Eye (tissue), 1 donor: ENCODE results near the gene LRGUK.
"Not testable (repeated sequence)": the region's sequence is repeated elsewhere in the genome, so short reads cannot be mapped to it uniquely, and the experiment has no call there.

Experiments used
- DNase-seq: peaks from one replicate; pipeline ENCODE4 v3.0.0-alpha.2; 2015

LRGUK gene

DNA sequence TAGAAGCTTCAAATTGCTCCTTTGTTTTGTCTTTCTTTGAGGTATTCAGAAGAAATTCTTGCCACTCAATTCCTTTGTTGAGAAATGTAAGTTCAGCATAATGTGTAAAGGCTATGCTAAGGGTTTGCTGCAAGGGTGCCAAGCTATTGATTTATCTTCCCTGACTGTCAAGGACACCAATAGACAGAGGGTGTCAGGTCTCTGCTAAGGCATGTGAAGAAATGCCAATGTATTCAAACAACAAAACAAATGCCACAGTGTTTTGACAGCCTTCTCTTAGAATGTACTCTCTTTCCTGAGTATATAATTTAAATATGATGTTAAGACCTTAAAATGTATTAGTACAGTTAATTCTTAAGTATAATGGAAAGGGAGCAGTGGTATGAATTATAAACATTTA lies 62.4 kb downstream of the LRGUK start:
- DNase-seq, result no peak

DNA sequence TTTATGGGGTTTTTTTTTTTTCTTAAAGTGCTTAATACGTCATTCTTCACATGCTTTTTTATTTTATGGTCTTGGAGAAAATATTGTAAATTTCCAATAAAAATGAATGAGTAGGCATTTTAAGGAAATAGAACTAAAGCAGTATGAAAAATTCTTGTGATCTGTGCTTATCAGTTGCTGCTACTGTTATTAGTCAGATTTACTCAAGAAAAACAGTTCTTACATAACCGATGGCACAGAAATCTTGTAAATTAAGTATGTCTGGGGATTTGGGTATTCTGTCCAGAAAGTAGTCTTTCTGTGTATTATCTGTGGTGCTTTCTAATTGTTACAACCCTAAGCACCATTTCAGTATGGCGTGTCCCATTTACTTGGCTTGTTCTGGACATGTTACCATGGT lies 64.7 kb downstream of the LRGUK start:
- DNase-seq, result no peak

DNA sequence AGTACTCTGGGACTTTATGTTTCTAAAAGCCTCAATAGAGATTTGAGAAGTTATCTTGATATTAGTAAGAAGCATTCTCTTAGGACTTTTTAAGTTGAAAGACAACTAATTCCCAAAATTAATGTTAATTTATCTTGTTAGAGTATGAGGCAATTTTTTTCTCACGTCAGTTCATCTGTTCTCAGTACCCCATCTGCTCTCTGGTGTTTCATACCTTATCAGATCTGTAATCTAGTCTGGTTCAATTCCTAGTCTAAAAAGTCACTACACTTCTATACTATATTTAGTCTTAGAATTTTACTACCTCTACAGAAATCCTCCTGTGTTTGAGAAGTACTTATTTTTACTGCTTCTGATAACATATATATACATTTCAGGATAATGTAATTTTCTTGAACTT lies 66.1 kb downstream of the LRGUK start:
- DNase-seq, result no peak

DNA sequence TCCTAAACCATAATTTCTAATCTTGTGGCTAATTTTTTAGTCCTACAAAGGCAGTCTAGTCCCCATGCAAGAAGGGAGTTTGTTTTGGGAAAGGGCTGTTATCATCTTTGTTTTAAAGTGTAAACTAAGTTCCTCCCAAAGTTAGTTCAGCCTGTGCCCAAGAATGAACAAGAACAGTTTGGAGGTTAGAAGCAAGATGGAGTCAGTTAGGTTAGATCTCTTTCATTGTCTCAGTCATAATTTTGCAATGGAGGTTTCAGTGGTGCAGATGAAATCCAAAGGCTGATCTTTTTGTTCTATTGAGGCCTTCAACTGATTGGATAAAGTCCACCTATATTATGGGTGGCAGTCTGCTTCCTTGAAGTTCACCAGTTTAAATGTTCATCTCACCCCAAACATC lies 68.1 kb downstream of the LRGUK start:
- DNase-seq, result no peak

DNA sequence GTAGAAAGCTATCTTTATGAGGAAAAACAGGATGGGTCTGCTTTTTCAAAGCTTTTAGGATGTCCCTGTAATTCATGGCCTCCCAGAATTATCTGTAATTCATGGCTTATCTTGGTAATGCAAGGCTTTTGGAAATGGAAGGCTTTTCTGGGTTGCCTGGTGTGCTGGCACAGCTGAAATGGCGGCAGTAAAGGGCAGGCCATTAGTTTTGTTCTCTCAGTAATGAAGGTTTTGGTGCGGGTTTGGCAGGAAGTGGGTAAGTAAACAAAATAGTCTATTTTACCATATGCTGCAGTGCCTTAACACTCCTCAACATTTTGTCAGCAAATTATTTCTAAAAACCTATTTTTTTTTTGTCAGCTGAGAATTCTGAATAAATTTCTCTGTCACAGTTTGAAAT lies 69.3 kb downstream of the LRGUK start:
- no peak for DNase-seq

DNA sequence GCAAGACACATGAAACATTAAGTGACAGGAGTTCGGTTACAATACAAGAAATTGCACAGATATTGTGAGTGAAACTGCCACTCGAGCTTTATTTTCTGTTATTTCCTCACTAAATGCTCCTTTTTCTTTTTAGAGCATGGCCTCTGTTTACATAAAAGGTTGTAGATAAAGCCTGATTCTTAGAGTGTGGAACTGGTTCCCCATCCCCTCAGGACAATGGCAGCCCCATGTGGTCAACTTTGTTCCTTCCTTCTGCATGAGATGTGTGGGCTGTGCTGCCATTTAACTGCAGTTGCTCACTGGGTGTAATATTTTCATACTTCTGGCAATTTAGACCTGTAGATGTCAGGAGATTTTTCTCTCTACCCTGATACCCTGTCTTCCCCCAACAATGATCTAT lies 70.2 kb downstream of the LRGUK start:
- DNase-seq, result no peak

DNA sequence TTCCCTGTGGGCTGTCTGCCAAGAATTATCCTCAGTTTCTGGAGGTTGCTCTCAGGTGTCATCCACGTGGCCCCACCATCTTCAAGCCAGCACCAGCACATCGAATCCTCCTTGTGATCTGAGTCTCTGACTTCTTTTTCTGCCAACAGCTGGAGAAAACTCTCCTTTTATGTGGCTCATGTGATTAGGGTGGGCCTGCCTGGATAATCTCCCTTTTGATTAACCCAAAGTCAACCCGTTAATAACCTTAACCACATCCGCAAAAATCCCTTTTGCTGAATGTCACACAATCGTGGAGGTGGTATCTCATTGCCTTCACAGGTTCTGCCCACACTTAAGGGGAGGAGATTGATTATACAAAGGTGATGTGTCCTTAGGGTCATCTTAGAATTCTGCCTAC lies 73.8 kb downstream of the LRGUK start:
- DNase-seq, result no peak

DNA sequence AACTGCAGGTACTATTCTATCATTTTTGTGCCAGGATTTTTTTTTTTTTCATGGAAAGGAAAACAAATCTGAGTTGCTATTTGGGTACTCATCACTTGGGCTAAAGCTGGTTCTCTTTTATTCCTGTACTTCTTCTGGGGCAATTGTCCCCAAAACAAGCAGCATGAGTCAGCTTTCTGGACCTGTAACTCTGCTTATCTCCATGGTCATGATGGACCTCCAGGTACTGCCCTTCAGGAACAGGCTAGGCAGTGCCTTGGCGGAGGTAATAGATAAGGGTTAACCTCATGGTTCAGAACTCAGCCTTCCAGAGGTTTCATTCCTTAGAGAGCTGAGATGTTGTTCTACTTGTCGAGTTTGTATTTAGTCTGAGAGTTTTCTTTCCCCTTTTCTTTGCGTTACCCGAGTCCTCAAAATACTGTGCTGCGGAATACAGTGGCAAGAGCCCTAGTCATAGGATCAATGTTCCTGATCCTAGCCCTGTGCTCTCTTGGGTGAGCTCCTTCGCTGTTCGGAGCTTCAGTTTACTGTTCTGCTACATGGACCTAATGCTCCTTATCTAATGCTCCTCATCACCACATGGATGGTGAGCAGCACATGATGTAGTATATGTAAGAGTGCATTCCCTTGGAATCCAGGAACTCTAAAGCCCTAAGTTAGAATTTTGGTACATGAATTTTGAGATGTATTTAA lies 74.6 kb downstream of the LRGUK start:
- DNase-seq, result no peak

DNA sequence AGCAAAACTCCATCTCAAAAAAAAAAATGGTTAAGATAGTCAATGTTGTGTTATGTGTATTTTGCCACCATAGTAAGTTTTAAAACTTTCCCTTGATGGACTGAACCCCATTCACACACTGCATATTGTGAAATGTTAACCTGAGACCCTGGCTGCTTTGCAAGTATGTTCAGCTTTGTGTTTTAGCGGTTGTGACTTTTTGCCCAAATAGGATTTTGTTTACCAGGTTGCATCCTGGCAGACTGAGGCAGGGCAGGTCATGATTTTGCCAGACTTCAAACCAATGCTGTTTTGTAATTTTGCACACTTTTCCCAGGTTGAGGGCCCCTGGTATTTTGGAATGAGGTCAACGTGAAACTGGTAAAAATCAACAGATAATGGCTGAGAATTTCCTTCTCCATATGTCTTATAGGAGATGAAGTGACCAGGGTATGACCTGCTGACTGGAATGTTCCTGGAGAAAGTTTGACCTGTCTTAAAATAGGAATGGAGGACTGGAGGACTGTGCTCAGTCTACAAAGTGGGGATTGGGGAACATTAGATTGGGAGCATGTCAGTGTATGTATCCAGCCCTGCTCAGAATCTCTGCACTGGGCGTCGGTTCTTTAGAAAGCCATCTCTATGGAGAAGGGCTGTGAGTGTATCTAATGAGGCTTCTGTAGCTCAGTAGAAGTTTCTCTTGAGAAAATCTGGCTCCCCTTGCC lies 76.2 kb downstream of the LRGUK start:
- no peak for DNase-seq

DNA sequence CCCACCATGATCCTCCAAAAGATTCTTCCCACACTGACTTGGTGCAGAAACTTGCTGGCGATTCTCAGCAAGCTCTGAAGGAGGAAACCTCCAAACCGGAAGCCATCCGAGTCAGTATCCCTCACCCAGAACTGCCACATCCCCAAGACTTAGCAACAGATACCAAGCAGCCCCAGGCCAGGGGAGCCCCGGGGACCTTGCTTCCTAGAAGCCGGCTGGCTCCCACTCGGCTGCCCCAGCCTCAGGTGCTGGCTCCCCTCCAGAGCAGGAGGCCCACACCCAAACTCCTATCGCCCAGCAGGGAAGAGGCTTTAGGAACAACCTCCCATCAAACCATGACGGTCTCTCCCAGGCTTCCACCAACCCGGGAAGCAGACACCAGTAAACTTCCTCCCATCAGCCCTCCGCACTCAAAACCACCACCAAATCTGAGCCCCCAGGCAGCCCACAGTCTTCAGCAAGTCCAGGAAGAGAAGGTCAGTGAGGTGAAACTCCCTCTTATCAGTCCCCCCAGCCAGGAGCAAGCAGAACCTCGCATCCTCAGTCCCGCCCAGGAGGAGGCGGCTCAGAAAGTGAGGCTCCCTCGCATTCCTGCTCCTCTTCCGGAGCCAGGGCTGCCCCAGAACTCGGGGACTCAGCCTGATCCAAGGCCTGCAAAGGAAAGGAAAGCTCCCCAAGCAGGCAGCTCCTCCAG lies 82.3 kb downstream of the LRGUK start:
- DNase-seq, result no peak

DNA sequence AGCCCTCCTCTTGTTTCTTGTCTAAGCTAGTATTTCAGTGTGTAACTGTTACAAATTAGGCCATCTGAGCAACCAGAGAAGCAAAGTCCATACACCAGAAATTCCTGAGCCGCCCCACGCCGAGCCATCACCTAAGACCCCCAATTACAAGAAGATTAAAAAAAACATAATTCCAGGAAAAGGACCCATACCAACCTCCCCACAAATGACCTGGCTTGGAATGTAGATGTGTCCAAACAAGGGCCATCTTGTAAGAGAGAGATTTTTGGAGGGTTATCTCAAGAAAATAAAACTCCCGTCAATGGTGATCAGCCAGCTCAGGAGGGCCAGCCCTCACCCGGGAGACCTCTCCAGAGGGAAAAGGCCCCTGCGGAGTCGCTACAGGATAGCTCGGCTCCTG lies 83.1 kb downstream of the LRGUK start:
- DNase-seq, result no peak

DNA sequence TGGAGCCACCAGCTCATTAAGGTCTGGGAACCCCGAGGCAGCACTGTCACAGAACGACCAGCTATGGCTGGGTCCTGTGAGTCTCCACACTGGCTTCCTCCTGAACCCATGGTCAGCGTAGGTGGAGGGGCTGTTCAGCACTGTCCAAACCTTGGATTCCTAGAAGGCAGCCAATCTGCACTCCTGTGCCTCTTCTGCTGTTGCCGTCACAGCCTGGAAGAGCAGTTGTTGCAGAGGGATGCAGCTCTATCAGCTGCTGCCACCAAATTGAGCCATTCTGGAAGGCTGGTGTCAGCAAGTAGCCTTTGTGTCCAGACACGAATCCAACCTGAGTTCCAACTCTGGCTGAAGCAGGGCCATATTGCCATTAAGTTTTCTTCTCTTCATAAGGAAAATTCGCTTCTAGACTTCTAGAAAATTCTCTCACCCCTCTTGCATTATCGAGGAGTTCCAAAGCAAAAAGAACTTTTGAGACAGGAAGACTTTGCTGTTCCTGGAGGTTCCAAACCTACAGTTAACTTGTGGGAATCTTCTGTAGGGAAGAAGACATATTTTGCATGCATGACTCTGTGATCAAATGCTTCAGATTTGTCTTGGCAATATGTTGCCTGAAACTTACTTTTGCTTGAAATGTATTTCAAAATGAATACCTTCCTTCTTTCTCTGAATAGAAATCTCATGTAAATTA lies 84.0 kb downstream of the LRGUK start:
- DNase-seq, result no peak

DNA sequence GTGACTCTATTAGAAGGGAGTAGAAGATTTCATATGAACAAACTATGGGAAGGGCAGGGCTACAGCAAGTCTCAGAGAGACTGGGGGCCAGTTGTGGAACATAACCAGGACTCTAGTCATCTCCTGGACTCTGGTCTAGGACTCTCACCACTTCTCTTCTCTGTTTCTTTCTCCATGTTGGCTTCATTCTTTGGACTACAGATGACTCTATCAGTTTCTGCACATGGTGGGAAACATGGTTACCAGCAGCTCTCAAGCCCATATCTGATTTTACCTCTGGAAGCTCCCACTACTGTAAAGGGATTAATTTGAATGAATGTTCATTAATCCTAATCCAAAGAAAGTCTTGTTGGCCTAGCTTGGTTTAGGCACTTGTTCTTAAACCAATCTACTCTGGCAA lies 84.7 kb downstream of the LRGUK start:
- no peak for DNase-seq

DNA sequence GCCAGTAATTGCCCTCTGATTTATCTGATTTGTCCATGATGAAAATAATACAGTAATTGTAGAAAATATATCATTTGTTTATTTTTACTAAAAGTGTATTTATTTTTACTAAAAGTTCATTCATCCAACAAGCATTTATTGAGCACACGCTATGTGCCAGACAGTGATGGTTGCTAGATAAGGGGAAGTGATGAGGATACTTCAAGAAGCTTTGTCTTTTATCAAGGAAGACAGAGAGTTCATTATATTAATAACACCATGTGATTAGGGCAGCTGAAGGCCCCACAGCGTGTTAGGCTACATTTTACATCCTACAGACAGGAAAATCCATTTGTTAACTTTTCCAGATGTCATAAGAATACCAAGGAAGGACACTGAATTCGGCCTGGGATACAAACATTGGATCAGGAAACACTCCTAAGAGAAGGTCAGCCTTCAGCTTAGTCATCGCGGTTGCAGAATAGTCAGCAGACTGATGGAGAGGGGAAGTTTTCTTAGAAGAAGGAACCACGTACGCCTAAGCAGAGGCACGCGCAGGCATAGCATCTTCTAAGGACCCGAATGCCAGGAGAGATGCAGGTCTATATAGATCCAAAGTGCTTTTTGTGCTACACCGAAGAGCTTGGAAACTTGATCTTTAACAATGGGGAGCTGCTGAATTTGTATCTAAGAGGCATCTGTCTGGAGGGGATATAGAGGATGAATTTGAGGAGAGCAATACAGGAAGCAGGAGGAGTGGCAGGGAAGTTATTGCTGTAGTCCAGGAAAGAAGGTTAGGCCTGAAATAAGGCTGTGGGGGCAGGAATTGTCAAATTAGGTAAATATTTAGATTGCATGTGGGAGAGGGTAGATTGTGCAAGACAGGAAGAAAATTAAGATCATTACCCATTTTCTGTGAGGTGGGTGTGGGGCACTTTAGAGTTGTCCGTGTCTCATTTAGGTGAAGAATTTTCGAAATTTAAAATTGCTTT lies 85.7 kb downstream of the LRGUK start:
- DNase-seq, result no peak

DNA sequence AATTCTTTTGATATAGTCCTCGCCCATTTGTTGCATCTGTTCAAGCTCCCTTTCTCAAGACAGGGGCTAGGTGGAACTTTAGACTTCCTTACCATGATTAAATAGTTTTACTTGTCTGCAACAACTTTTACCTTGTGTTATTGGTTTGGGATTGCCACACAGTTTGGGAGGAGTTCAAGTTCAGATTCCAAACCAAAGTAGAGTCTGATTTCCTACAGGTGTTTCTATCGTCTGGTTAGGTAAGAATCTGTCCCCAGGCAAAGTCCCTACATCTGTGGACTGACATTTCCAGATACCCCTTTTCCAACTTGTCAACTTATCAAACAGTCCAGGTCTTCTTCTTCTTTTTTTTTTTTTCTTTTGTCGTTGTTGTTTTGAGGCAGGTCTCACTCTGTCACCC lies 93.1 kb downstream of the LRGUK start:
- DNase-seq, result no peak

DNA sequence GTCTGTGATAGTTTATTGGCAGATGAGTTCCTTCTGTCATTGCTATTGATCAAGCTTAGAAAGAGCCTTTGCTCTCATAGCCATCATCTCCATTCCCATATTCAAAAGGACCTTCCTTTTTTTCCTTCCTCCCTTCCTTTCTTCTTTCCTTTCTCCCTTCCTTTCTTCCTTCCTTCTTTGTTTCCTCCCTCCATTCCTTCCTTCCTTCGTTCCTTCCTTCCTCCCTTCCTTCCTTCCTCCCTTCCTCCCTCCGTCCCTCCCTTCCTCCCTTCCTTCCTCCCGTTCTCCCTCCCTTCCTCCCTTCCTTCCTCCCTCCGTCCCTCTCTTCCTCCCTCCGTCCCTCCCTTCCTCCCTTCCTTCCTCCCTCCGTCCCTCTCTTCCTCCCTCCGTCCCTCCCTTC lies 104.2 kb downstream of the LRGUK start:
- not testable (repeated sequence) for DNase-seq

DNA sequence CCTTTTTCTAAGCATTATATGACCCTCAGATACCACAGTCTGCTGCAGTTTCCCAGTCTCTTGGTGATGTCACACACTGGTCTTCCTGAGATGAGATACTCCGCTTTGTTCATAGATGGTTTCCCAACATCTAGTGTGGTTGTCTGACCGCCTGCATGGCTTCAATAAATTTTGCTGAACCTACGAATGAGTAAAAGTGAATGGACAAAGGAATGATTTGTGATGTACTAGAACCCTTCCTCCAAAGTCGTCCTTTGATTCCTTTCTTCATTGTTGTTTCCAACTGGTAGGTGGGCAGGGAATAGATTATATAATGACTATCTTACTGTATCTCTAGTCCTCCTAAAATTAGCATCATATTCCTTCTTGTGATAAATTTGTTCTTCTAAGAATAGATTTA lies 107.1 kb downstream of the LRGUK start:
- DNase-seq, result no peak

DNA sequence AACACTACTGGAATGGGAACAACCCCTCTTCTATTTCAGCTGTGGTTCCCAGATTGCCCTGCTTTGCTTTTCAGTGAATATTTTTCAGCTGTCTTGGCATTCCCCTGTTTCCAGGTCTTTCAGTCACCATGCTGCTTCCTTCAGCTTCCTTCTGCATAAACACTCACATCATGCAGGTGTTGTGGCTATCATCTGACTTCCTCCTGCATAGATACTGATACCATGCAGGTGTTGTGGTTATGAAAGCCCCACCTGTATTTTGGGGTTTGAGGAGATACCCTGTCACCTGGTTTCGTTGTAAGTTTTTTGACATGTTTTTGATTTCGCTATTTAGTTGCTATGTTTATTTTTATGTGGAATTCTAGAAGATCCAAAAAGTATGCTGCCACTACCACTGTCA lies 118.1 kb downstream of the LRGUK start:
- no peak for DNase-seq

DNA sequence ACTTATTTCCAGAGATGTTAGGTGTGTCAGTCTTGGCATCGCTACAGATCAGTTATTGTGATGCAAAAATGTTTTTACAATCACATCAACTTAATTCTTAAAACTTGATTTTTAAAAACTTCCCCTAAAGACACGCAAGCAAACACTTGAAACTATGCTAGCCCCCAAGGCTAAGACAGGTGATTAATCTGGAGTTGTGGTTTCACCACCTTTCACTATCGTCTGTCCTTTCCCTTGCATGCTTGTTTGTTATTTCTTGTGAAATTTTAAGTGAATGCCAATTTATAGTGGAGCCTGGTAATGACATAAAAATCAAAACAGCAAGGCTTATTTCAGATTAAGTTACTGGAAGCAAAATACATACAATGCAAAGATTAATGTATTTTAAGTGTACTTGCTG lies 119.2 kb downstream of the LRGUK start:
- no peak for DNase-seq

DNA sequence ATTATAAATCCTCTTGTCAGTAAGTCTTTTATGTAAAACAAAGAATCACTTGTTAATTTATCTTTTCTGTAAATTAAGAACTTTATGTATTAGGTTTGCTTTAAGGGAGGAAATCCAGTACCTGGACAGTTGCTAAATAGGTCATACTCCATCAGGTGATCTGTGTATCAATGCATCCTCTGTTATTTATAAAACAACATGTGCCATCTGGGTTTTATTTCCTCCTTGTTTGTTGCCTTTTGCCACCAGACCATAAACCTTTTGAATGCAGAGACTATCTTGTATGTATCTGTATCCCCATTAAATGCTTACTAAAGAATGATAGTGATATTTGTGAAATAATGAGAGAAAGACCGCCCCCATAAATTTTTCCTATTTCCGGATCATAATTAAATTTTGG lies 119.6 kb downstream of the LRGUK start:
- DNase-seq, result no peak

DNA sequence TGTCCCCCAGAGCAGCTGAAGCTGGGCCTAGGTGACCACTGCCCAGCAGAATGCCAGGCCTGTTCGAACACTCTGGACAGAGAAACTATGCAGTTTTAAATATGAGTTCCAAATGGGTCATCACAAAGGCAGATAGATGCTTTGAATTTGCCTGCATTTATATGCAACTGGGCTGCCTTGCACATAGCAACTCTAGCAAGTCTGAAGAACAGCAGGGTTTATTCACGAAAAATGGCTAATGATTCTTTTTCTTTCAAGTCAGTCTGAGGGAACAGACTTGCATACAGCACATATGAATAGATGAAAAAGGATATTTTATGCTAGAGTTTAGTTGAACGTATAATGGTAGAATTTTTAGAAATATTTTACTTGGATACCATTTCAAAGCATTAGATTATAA lies 121.1 kb downstream of the LRGUK start:
- DNase-seq, result no peak

DNA sequence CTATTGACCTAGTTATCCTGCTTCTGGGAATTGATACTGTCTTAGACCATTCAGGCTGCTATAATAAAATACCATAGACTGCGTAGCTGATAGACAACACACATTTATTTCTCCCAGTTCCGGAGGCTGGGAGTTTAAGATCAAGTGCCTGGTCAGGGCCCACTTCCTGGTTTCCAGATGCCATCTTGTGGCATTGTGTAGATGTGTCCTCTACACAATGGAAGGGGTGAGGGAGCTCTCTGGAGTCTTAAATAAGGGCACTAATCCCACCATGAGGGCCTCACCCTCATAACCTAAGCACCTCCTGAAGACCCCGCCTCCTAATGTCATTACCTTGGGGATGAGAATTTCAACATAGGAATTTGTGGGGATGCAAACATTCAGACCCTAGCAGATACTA lies 127.2 kb downstream of the LRGUK start:
- no peak for DNase-seq

DNA sequence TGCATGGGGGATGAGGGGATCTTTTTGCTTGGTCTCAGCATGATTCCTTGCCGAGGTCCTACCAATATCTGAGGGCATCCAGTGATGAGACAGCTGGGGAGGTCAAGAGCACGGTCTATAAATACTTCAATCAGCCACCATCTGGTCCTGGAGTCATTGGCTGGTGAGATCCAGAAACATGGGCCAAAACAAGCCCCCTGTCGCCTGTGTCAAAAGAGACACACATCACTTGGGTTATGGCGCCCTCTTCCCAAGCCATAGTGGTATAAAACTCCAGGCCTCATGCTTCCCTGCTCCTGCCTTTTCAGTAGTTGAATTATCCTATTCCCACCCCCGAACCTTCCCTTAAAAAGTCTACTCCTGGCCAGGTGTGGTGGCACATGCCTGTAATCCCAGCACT lies 128.7 kb downstream of the LRGUK start:
- no peak for DNase-seq
